Mucosa of descending colon (tissue), 3 donors: ENCODE measurements around the gene PCBP3. TPM values are rescaled to one million over a fixed set of nuclear protein-coding genes. Genes with fewer than 3 reads are reported as not detected.
"Not testable (repeated sequence)": the region's sequence is repeated elsewhere in the genome, so short reads cannot be mapped to it uniquely, and the experiment has no call there.

Experiments
- ATAC-seq: fragments of 200-7000 bp; cut with Tn5 transposase; one replicate; pipeline ENCODE4 v1.9.1; 2020; ENCODE audit warnings: mild to moderate bottlenecking, moderate library complexity
- DNase-seq, 3 donors: peaks; one replicate each; pipeline ENCODE4 v3.0.0-alpha.2; 2020
- H3K36me3 ChIP-seq: fragments of 200-600 bp; one replicate; pipeline ENCODE4 v1.8.0; 2021; ENCODE audit warnings: low read depth, mild to moderate bottlenecking
- H3K4me1 ChIP-seq: fragments of 200-600 bp; one replicate; pipeline ENCODE4 v1.8.0; 2021; ENCODE audit warnings: low read depth, mild to moderate bottlenecking
- H3K4me3 ChIP-seq: fragments of 200-600 bp; one replicate; pipeline ENCODE4 v1.8.0; 2021; ENCODE audit warnings: mild to moderate bottlenecking
- H3K9me3 ChIP-seq: fragments of 200-600 bp; one replicate; pipeline ENCODE4 v1.8.0; 2021; ENCODE audit warnings: mild to moderate bottlenecking
- CTCF ChIP-seq: fragments of 200-600 bp; IDR thresholded peaks from one replicate; pipeline ENCODE4 v1.8.0; 2022; ENCODE audit warnings: antibody characterized with exemption, mild to moderate bottlenecking
- intact Hi-C, 2 donors: fragments of 100-400 bp; cut with DNase I in 1 of 2; cut with micrococcal nuclease in 1 of 2; formaldehyde crosslinking; loops; one replicate each; pipeline versions ENCODE4 v1.11.0 to v1.11.1; 2022; cut with DNase I, micrococcal nuclease
- total RNA-seq, 3 donors: library from RNA; stranded (reverse); fragmentation: NEBNext Ultra II Directional in 2 of 3; extraction: Animal tissue kit (Norgen Biotek cat#: 25700) in 2 of 3; gene quantifications; one replicate each; pipeline versions ENCODE4 v1.2.1 to v1.2.4, GENCODE V29; 2021 to 2023
- donor health status: DM: no; HTN: no; CAD: no; lungs with moderate emphysema.
- donor health status: DM: no; HTN: no; CAD: no.
- donor health status: DM: no; HTN: yes; CAD: no.

The PCBP3 gene
- total RNA-seq, 3 donors from 2014 or later, result 4.5 to 18.4 (median 7.6) TPM

- intact Hi-C loops, result no loop called here
- no peaks in the 10 kb centered on the region for H3K9me3 ChIP-seq
- no peak for ATAC-seq
- no peaks in the 10 kb centered on the region for H3K36me3 ChIP-seq
- no peak overlapping the region for H3K4me3 ChIP-seq
- DNase-seq, result no peak
- H3K4me1 ChIP-seq, result no peaks in the 10 kb centered on the region
- no peak for TF ChIP-seq CTCF
Observed at GRCh38 chr21:45949928-45950739, 306.6 kb downstream of the PCBP3 start.

GRCh38 chr21:45950740-45951515 lies 307.4 kb downstream of the PCBP3 start:
- no peak overlapping the region for H3K4me3 ChIP-seq
- DNase-seq (peak in 2 of 3 donors; percentile 28 to 50), ATAC-seq (peak; percentile 67)
- intact Hi-C loops, result no loop called here
- H3K36me3 ChIP-seq, result no peaks in the 10 kb centered on the region
- H3K4me1 ChIP-seq, result no peaks in the 10 kb centered on the region
- H3K9me3 ChIP-seq, result no peaks in the 10 kb centered on the region
- TF ChIP-seq CTCF, result no peak

- no peaks in the 10 kb centered on the region for H3K9me3 ChIP-seq
- ATAC-seq, result no peak
Observed at GRCh38 chr21:45951676-45952075, 308.2 kb downstream of the PCBP3 start.

GRCh38 chr21:45952527-45952926 lies 309.0 kb downstream of the PCBP3 start:
- intact Hi-C loops, H3K4me3 ChIP-seq, H3K4me1 ChIP-seq, DNase-seq, ATAC-seq, H3K9me3 ChIP-seq, H3K36me3 ChIP-seq: not testable (repeated sequence)

More at GRCh38 chr21:45951676-45952075, 308.2 kb downstream of the PCBP3 start:
- Histone ChIP-seq H3K4me3 (no peak overlapping the region), H3K36me3 (no peaks in the 10 kb centered on the region), H3K4me1 (no peaks in the 10 kb centered on the region)
- no peak for DNase-seq
- TF ChIP-seq CTCF, result no peak
- intact Hi-C loops, result no loop called here

GRCh38 chr21:45952974-45953373 lies 309.4 kb downstream of the PCBP3 start:
- Histone ChIP-seq H3K4me3 (no peak overlapping the region), H3K4me1 (no peaks in the 10 kb centered on the region), H3K9me3 (no peaks in the 10 kb centered on the region), H3K36me3 (no peaks in the 10 kb centered on the region)
- no peak for ATAC-seq
- no peak for DNase-seq
- intact Hi-C loops, result no loop called here
- TF ChIP-seq CTCF, result no peak

- Histone ChIP-seq H3K36me3 (no peaks in the 10 kb centered on the region), H3K4me3 (no peak overlapping the region), H3K4me1 (no peaks in the 10 kb centered on the region), H3K9me3 (no peaks in the 10 kb centered on the region)
- no peak for ATAC-seq
- no peak for TF ChIP-seq CTCF
- intact Hi-C loops, result no loop called here
- no peak for DNase-seq
Observed at GRCh38 chr21:45954261-45954660, 310.7 kb downstream of the PCBP3 start.
